Brain microvascular endothelial cell (primary cell): ENCODE data around the gene USP22.

ENCODE experiments used
- DNase-seq: peaks from one replicate; pipeline ENCODE4 v3.0.0-alpha.2; 2020
- H3K27ac ChIP-seq: fragments of 250-450 bp; sonication (Bioruptor Pico); 2 replicates; pipeline ENCODE4 v1.5.1; 2020; ENCODE audit warnings: mild to moderate bottlenecking, moderate library complexity
- H3K27me3 ChIP-seq: fragments of 250-450 bp; sonication (Bioruptor Pico); replicated peaks from 2 replicates; pipeline ENCODE4 v1.5.1; 2020; ENCODE audit warnings: mild to moderate bottlenecking
- H3K36me3 ChIP-seq: fragments of 250-450 bp; sonication (Bioruptor Pico); replicated peaks from 2 replicates; pipeline ENCODE4 v1.5.1; 2020; ENCODE audit warnings: mild to moderate bottlenecking
- H3K4me3 ChIP-seq: 2 replicates; pipeline ENCODE4 v1.5.1; 2011; ENCODE audit warnings: low read depth, mild to moderate bottlenecking, control low read depth, low read length, moderate library complexity
- in situ Hi-C: cut with HindIII; loops from 2 replicates; pipeline ENCODE4 v1.10.0; 2017; ENCODE audit warnings: low sequenced_read_pairs, low pct_ligation_motif_present
- TF ChIP-seq, protein P1 (sequence below): IDR thresholded peaks from 2 replicates; pipeline ENCODE4 v1.5.1; 2011; ENCODE audit warnings: low read depth, mild to moderate bottlenecking, moderate library complexity, low read length, control low read depth, inconsistent platforms; ENCODE audit errors: missing control alignments

Gene USP22

DNA sequence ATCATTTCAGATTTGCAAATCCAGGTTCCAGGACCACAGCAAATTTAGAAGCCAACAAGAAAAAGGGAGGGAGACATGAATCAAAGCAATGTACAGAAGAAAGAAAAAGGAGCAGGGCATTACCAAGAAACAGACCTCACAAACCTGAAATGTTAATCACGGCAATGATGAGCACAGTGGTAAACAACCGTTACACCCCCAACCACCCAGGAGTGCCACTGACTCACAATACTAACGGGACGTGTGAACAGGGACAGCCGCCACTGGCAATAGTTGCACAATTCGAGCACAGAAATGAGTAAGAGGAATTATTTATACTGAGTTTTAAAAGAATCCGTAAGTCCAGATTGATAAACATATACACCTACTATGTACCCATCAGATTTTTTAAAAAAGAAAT is 13.8 kb downstream of the USP22 start:
- peak; percentile 81 for DNase-seq
- Histone ChIP-seq H3K27ac (peak overlapping the region; percentile 23), H3K27me3 (no peaks in the 10 kb centered on the region), H3K4me3 (no peak overlapping the region), H3K36me3 (peaks cover 38% of the 10 kb centered on the region)
- in situ Hi-C loops: no loop called here
- TF ChIP-seq, protein P1, sequence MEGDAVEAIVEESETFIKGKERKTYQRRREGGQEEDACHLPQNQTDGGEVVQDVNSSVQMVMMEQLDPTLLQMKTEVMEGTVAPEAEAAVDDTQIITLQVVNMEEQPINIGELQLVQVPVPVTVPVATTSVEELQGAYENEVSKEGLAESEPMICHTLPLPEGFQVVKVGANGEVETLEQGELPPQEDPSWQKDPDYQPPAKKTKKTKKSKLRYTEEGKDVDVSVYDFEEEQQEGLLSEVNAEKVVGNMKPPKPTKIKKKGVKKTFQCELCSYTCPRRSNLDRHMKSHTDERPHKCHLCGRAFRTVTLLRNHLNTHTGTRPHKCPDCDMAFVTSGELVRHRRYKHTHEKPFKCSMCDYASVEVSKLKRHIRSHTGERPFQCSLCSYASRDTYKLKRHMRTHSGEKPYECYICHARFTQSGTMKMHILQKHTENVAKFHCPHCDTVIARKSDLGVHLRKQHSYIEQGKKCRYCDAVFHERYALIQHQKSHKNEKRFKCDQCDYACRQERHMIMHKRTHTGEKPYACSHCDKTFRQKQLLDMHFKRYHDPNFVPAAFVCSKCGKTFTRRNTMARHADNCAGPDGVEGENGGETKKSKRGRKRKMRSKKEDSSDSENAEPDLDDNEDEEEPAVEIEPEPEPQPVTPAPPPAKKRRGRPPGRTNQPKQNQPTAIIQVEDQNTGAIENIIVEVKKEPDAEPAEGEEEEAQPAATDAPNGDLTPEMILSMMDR: no peak

- TF ChIP-seq, protein P1: no peak
- Histone ChIP-seq H3K4me3 (no peak overlapping the region), H3K27me3 (no peaks in the 10 kb centered on the region), H3K36me3 (peaks cover 45% of the 10 kb centered on the region), H3K27ac (no peak overlapping the region)
- in situ Hi-C loops: no loop called here
- DNase-seq: no peak
These were observed 14.6 kb downstream of the USP22 start for GRCh38 chr17:21028192-21028591.

GRCh38 chr17:21027031-21027430 is 15.8 kb downstream of the USP22 start:
- in situ Hi-C loops: no loop called here
- Histone ChIP-seq H3K4me3 (no peak overlapping the region), H3K27me3 (no peaks in the 10 kb centered on the region), H3K36me3 (peaks cover 49% of the 10 kb centered on the region), H3K27ac (no peak overlapping the region)
- TF ChIP-seq, protein P1: no peak
- DNase-seq: no peak

- peak; percentile 43 for DNase-seq
- no peak overlapping the region for H3K4me3 ChIP-seq
- no peaks in the 10 kb centered on the region for H3K27me3 ChIP-seq
- in situ Hi-C loops: no loop called here
- H3K36me3 ChIP-seq: peaks cover 61% of the 10 kb centered on the region
- TF ChIP-seq, protein P1: no peak
- H3K27ac ChIP-seq: peak overlapping the region; percentile 23
These were observed 17.4 kb downstream of the USP22 start for GRCh38 chr17:21025451-21025850.

DNA sequence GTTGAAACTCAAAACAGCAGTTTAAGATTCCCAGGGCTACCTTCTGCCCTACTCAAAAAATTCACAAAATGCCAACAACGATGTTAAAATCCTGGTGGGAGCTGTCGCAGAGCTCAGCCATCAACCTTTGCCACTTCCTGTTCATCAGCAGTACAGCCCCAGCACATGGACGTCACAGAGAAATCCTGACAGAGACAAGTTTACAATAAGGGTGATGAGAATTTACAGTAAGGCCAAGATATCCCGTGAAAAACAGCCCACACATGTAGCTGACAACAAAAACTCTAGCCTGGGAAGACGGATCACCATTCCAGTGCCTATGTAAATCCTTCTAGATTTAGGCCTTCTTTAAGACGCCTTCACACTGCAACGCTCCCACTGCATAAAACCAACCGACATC is 18.8 kb downstream of the USP22 start:
- Histone ChIP-seq H3K27me3 (no peaks in the 10 kb centered on the region), H3K27ac (no peak overlapping the region), H3K36me3 (peaks cover 74% of the 10 kb centered on the region), H3K4me3 (no peak overlapping the region)
- TF ChIP-seq, protein P1: no peak
- in situ Hi-C loops: no loop called here
- no peak for DNase-seq

DNA sequence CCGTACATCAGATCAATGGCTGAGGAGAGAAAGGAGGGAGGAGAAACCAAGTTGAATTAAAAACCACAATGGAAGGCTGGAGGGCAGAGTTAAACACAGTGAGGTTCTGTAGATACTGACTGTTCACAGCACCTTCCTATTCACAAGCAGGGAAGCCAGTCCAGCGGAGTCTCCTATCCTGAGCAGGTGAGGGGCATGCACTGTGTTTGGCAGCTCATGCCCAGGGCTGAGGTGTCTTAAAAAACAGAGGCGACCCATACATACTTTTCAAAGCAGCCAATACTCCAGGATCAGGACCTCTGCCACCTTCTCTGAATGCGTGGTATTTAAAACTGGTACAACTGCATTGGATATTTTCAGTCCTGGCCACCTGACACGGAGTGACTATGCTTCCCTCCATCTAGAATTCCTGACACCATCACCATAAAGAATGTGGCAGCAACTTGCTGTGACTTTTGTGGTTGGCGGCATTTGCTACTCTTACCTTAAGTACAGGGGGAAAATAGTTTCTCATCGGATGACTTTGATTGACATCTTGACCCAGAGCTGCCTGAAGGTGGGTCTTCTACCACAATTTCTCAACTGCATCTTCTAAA is 21.5 kb downstream of the USP22 start:
- TF ChIP-seq, protein P1: no peak
- H3K4me3 ChIP-seq: no peak overlapping the region
- H3K27ac ChIP-seq: no peak overlapping the region
- in situ Hi-C loops: no loop called here
- H3K36me3 ChIP-seq: peaks cover 81% of the 10 kb centered on the region
- no peak for DNase-seq
- no peaks in the 10 kb centered on the region for H3K27me3 ChIP-seq
